B cell (primary cell): ENCODE data around the gene EIF2B2. TPM values are rescaled to one million over a fixed set of nuclear protein-coding genes. Genes with fewer than 3 reads are reported as not detected.
"Not testable (repeated sequence)": the region's sequence is repeated elsewhere in the genome, so short reads cannot be mapped to it uniquely, and the experiment has no call there.

Experiments
- ATAC-seq: fragments of 200-7000 bp; cut with Tn5 transposase; one replicate; pipeline ENCODE4 v1.10.0; 2021; ENCODE audit warnings: low read depth, mild to moderate bottlenecking, moderate number of reproducible peaks, moderate library complexity
- CTCF ChIA-PET: fragments of 350-600 bp; sonication (Branson Sonifier 250); formaldehyde crosslinking; loops from one replicate; lab custom pipeline; 2021; ENCODE audit warnings: antibody characterized with exemption, inconsistent platforms; lab: Charles Lee
- POLR2A ChIA-PET: fragments of 350-600 bp; sonication (Branson Sonifier 250); formaldehyde crosslinking; loops from one replicate; lab custom pipeline; 2021; ENCODE audit warnings: antibody characterized with exemption; lab: Charles Lee
- DNase-seq: peaks from one replicate; pipeline ENCODE4 v3.0.0; 2013
- H2AFZ ChIP-seq: 2 replicates; pipeline ENCODE4 v1.6.1; 2012; ENCODE audit warnings: mild to moderate bottlenecking, low read depth, low read length; ENCODE audit not compliant: insufficient read depth, poor library complexity, severe bottlenecking
- H3K27ac ChIP-seq, 2 donors: 1 replicate in 1 of 2; 2 replicates in 1 of 2; pipeline ENCODE4 v1.5.1; 2012 to 2013; ENCODE audit warnings: low read length in 2 of 2, mild to moderate bottlenecking in 2 of 2, moderate library complexity in 1 of 2
- H3K27me3 ChIP-seq, 4 experiments: fragments of 200-600 bp in 1 of 4; sonication (generic) in 1 of 4; replicated peaks in 1 of 4; 1 replicate in 2 of 4; 2 replicates in 2 of 4; pipeline versions ENCODE4 v1.6.1 to v1.7.0; 2013 to 2016; ENCODE audit warnings: low read length in 3 of 4, mild to moderate bottlenecking in 2 of 4, mixed read lengths in 1 of 4, moderate library complexity in 1 of 4; ENCODE audit not compliant: insufficient read depth in 4 of 4, control insufficient read depth in 3 of 4; ENCODE audit errors: control extremely low read depth in 1 of 4
- H3K36me3 ChIP-seq, 2 experiments: replicated peaks in 1 of 2; 1 replicate in 1 of 2; 2 replicates in 1 of 2; pipeline versions ENCODE4 v1.6.1 to v1.7.1; 2013; ENCODE audit warnings: low read length in 1 of 2; ENCODE audit not compliant: insufficient read depth in 2 of 2, control insufficient read depth in 1 of 2; ENCODE audit errors: control extremely low read depth in 1 of 2, extremely low read depth in 1 of 2
- H3K4me1 ChIP-seq, 2 donors: fragments of 200-600 bp in 1 of 2; sonication (generic) in 1 of 2; 1 replicate in 1 of 2; 2 replicates in 1 of 2; pipeline versions ENCODE4 v1.5.1 to v1.6.1; 2013 to 2017; ENCODE audit warnings: low read length in 2 of 2; ENCODE audit not compliant: control insufficient read depth in 2 of 2, insufficient read depth in 2 of 2
- H3K4me2 ChIP-seq: replicated peaks from 2 replicates; pipeline ENCODE3; 2012; ENCODE audit warnings: mild to moderate bottlenecking, low read depth, low read length; ENCODE audit not compliant: poor library complexity, severe bottlenecking
- H3K4me3 ChIP-seq, 5 experiments: fragments of 200-600 bp in 1 of 5; sonication (generic) in 1 of 5; 1 replicate in 3 of 5; 2 replicates in 2 of 5; pipeline versions ENCODE4 v1.5.1 to v1.7.0; 2011 to 2016; ENCODE audit warnings: low read length in 4 of 5, mild to moderate bottlenecking in 4 of 5, low read depth in 2 of 5, control low read depth in 1 of 5, moderate library complexity in 1 of 5; ENCODE audit not compliant: insufficient read depth in 1 of 5; ENCODE audit errors: control extremely low read depth in 1 of 5, extremely low read depth in 1 of 5
- H3K79me2 ChIP-seq: fragments of 200-600 bp; sonication (generic); one replicate; pipeline ENCODE4 v1.6.0; 2016; ENCODE audit warnings: low read length; ENCODE audit not compliant: control insufficient read depth, insufficient read depth
- H3K9ac ChIP-seq: fragments of 200-600 bp; sonication (generic); 2 replicates; pipeline ENCODE4 v1.6.1; 2017; ENCODE audit warnings: mild to moderate bottlenecking, low read length, moderate library complexity
- H3K9me3 ChIP-seq, 3 donors: one replicate each; pipeline versions ENCODE4 v1.6.1 to v1.7.1; 2013; ENCODE audit warnings: low read length in 2 of 3; ENCODE audit not compliant: control insufficient read depth in 2 of 3, insufficient read depth in 1 of 3; ENCODE audit errors: control extremely low read depth in 1 of 3
- H4K20me1 ChIP-seq: 2 replicates; pipeline ENCODE4 v1.6.0; 2012; ENCODE audit warnings: mild to moderate bottlenecking, low read length; ENCODE audit not compliant: insufficient read depth, control insufficient read depth, poor library complexity, severe bottlenecking
- H3K27ac Mint-ChIP-seq: one replicate; pipeline ENCODE4 v1.8.0; 2021; ENCODE audit warnings: mixed read lengths
- H3K27me3 Mint-ChIP-seq: one replicate; pipeline ENCODE4 v1.8.0; 2021; ENCODE audit warnings: mixed read lengths
- H3K4me1 Mint-ChIP-seq: one replicate; pipeline ENCODE4 v1.8.0; 2021; ENCODE audit warnings: mixed read lengths
- H3K4me3 Mint-ChIP-seq: one replicate; pipeline ENCODE4 v1.8.0; 2021; ENCODE audit warnings: mixed read lengths
- H3K9me3 Mint-ChIP-seq: one replicate; pipeline ENCODE4 v1.8.0; 2022; ENCODE audit warnings: mixed read lengths; ENCODE audit not compliant: insufficient read depth
- CTCF ChIP-seq: fragments of 200-600 bp; IDR thresholded peaks from one replicate; pipeline ENCODE4 v1.8.0; 2022; ENCODE audit warnings: antibody characterized with exemption, mild to moderate bottlenecking
- EZH2 ChIP-seq: IDR thresholded peaks from 2 replicates; pipeline ENCODE4 v1.6.1; 2012; ENCODE audit warnings: borderline replicate concordance, low read depth, mild to moderate bottlenecking, moderate library complexity, low read length; ENCODE audit not compliant: insufficient read depth, poor library complexity, severe bottlenecking
- WGBS: methylation state at CpG from one replicate; pipeline ENCODE4 v1.1.5; 2013; ENCODE audit warnings: missing lambda C conversion rate; ENCODE audit not compliant: insufficient coverage; 5-methylcytosine and 5-hydroxymethylcytosine counted together
- intact Hi-C: fragments of 100-400 bp; cut with micrococcal nuclease; formaldehyde crosslinking; loops from one replicate; pipeline ENCODE4 v1.10.0; 2022
- polyA plus RNA-seq: library from polyadenylated mRNA; depleted of rRNA; stranded (reverse); fragments of >200 nt; gene quantifications from 2 replicates; pipeline ENCODE4 v1.2.3, GENCODE V29; 2012
- total RNA-seq, 2 donors: library from RNA; stranded (reverse); fragments of 120-200 nt in 1 of 2; gene quantifications; 1 replicate in 1 of 2; 2 replicates in 1 of 2; pipeline versions ENCODE4 v1.2.3 to v1.2.4, GENCODE V29; 2013 to 2022

The EIF2B2 gene
- total and polyA plus RNA-seq, 2 donors (not counting 1 experiment from before 2014, with no cell fraction given) = 25.5 to 27.6 TPM

DNA sequence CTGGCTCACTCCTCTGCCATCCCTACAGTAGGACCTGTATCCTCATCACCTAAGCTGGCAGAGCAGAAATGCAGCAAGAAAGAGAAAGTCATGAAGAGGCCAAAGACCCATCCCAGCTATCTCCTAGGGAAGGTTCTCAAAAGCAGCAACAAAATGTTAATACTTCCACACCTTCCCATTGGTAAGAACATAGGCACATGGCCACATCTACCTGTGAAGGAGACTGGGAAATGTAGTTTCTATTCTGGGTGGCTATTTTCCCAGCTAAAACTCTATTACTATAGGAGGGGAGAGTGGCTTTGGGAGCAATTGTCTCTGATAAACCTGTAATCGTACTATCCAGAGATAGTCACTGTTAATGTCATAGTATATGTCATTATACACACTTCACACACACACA is 13.7 kb upstream of the EIF2B2 start:
- Histone ChIP-seq H3K9ac (no peak overlapping the region), H3K4me2 (no peak overlapping the region), H4K20me1 (no peaks in the 10 kb centered on the region), H3K9me3 (no peaks in the 10 kb centered on the region), H3K4me1 (no peaks in the 10 kb centered on the region), H3K4me3 (no peak overlapping the region), H3K79me2 (no peaks in the 10 kb centered on the region), H2AFZ (no peak overlapping the region), H3K36me3 (no peaks in the 10 kb centered on the region), H3K27me3 (no peaks in the 10 kb centered on the region), H3K27ac (no peak overlapping the region)
- Mint-ChIP-seq H3K4me1 (no peaks in the 10 kb centered on the region), H3K9me3 (no peaks in the 10 kb centered on the region), H3K27me3 (no peaks in the 10 kb centered on the region), H3K27ac (no peak overlapping the region), H3K4me3 (no peak overlapping the region)
- intact Hi-C loops = no loop called here
- POLR2A ChIA-PET = no interaction called here
- CTCF ChIA-PET = no interaction called here
- no CpG with 5 or more reads among the region's 1 CpG for WGBS
- ATAC-seq (no peak), DNase-seq (no peak)
- no peak for TF ChIP-seq CTCF
- no peak for TF ChIP-seq EZH2

GRCh38 chr14:74994182-74994581 is 8.5 kb upstream of the EIF2B2 start:
- ATAC-seq, intact Hi-C loops: not testable (repeated sequence)
- WGBS = 96% methylated on average over 17 of the region's 28 CpGs

GRCh38 chr14:74995781-74996180 is 6.9 kb upstream of the EIF2B2 start:
- H3K27ac ChIP-seq, POLR2A ChIA-PET, H3K27me3 Mint-ChIP-seq, H2AFZ ChIP-seq, H3K4me3 Mint-ChIP-seq, H3K4me3 ChIP-seq, intact Hi-C loops, H3K79me2 ChIP-seq, H3K9me3 Mint-ChIP-seq, H3K36me3 ChIP-seq, H3K27me3 ChIP-seq, H3K4me2 ChIP-seq, H3K27ac Mint-ChIP-seq, ATAC-seq, CTCF ChIA-PET, H4K20me1 ChIP-seq, H3K9me3 ChIP-seq, H3K4me1 Mint-ChIP-seq, DNase-seq, H3K9ac ChIP-seq, H3K4me1 ChIP-seq: not testable (repeated sequence)
- whole genome bisulfite sequencing = no CpG with 5 or more reads among the region's 7 CpGs

More at GRCh38 chr14:74994182-74994581, 8.5 kb upstream of the EIF2B2 start:
- H3K4me3 ChIP-seq, H3K27me3 ChIP-seq, H3K9ac ChIP-seq, H3K27me3 Mint-ChIP-seq, POLR2A ChIA-PET, H3K4me2 ChIP-seq, H3K36me3 ChIP-seq, H3K4me3 Mint-ChIP-seq, H3K27ac Mint-ChIP-seq, H3K9me3 Mint-ChIP-seq, H3K27ac ChIP-seq, H3K4me1 Mint-ChIP-seq, H2AFZ ChIP-seq, DNase-seq, H4K20me1 ChIP-seq, CTCF ChIA-PET, H3K4me1 ChIP-seq, H3K79me2 ChIP-seq, H3K9me3 ChIP-seq: not testable (repeated sequence)
